Activated B cell treated with CpG ODN at 0.5 μM for 24 hours (primary cell): ENCODE measurements around the gene THEM4. TPM values are rescaled to one million over a fixed set of nuclear protein-coding genes. Genes with fewer than 3 reads are reported as not detected.

Source experiments
- ATAC-seq: fragments of 200-7000 bp; cut with Tn5 transposase; one replicate; pipeline ENCODE4 v1.10.0; 2021; ENCODE audit warnings: low read depth, mild to moderate bottlenecking, moderate library complexity
- CTCF ChIA-PET: fragments of 350-600 bp; sonication (Branson Sonifier 250); formaldehyde crosslinking; loops from one replicate; lab custom pipeline; 2021; ENCODE audit warnings: antibody characterized with exemption; lab: Charles Lee
- POLR2A ChIA-PET: fragments of 350-600 bp; sonication (Branson Sonifier 250); formaldehyde crosslinking; loops from one replicate; lab custom pipeline; 2021; ENCODE audit warnings: antibody characterized with exemption; lab: Charles Lee
- DNase-seq: peaks from one replicate; pipeline ENCODE4 v3.0.0; 2022
- H3K27ac Mint-ChIP-seq: one replicate; pipeline ENCODE4 v1.8.0; 2020; ENCODE audit warnings: mixed read lengths
- H3K27me3 Mint-ChIP-seq: one replicate; pipeline ENCODE4 v1.8.0; 2021; ENCODE audit warnings: mixed read lengths
- H3K36me3 Mint-ChIP-seq: one replicate; pipeline ENCODE4 v1.8.0; 2021; ENCODE audit warnings: low read depth, mixed read lengths
- H3K4me1 Mint-ChIP-seq: one replicate; pipeline ENCODE4 v1.8.0; 2021; ENCODE audit warnings: mixed read lengths
- H3K4me3 Mint-ChIP-seq: one replicate; pipeline ENCODE4 v1.8.0; 2020; ENCODE audit warnings: mild to moderate bottlenecking, mixed read lengths
- H3K9me3 Mint-ChIP-seq: one replicate; pipeline ENCODE4 v1.8.0; 2020; ENCODE audit warnings: mixed read lengths
- intact Hi-C: fragments of 100-400 bp; cut with micrococcal nuclease; formaldehyde crosslinking; loops from one replicate; pipeline ENCODE4 v1.15.1; 2024
- total RNA-seq: library from RNA; stranded (reverse); gene quantifications from 2 replicates; pipeline ENCODE4 v1.2.3, GENCODE V29; 2022
- TF ChIP-seq, protein P1 (sequence below): fragments of 200-600 bp; IDR thresholded peaks from one replicate; pipeline ENCODE4 v1.8.0; 2022; ENCODE audit warnings: antibody characterized with exemption, mild to moderate bottlenecking

THEM4 gene
- total RNA-seq = 20.4 and 22.8 TPM in 2 replicates

DNA sequence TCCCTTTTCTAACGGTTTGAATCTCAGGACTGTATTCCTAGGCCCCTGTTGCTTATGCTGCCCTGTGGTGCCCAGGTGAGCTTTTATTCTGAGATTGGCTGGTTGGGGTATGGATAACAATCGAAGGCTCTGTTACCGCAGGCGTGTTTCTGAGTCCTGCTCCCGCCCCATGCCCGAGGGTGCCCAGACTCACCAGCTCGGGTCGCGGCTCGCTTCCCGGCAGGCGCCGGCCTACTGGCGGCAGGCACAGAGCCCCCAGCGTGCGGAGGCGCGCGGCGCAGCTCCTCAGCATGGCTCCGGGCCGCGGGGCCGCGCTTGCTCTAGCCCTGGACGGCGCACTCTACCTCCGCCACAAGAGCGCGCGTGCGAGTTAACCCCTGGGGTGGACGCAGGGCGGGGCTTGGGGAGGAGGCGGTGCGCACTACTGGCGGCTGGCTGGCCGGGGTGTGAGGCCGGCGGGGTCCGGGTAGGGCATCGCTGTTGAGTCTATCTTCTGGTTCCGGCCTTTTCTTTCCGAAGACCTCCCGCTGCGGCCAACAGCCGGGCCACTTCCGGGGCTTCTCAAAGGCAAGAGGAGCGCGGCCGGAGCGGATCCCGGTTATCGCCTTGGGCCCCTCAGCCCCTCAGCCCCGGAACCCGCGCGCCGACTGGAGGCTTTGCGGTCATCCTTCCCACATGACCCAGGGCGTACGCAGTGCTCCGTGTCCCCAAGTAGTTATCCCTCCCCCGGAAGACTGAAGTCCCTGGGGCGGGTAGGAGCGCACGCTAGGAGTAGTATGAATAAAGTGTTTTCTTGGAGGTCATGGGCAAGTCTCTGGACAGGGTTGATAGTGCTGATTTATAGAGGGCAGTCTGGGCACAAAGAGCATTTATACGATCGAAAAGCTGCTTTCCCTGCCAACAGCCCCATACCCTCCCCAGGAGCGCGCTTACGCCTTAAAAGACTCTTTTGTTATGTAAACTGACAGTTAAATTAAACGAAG lies at the start of gene THEM4:
Gene THEM4 (minus strand): TSS at position 345 of the 983 bp plus-strand sequence. CDS start 53 bp downstream, at position 292.
- Mint-ChIP-seq H3K9me3 (peaks cover 3% of the 10 kb centered on the region), H3K4me1 (peaks cover 16% of the 10 kb centered on the region), H3K4me3 (peak within 1 kb of the TSS; percentile 90), H3K27me3 (no peaks in the 10 kb centered on the region), H3K36me3 (peaks cover 26% of the 10 kb centered on the region), H3K27ac (peak within 1 kb of the TSS; percentile 92)
- ATAC-seq (peak; percentile 99), DNase-seq (peak; percentile 93)
- intact Hi-C loops = loop anchor here (1.0 to 5.0 kb wide), 4 partner anchors 12 to 297 kb away; partner anchors contain the start of genes S100A10 and SNX27
- POLR2A ChIA-PET = interaction anchor here (0.5 to 4.1 kb wide), 26 partner anchors 8 to 628 kb away, joined by 3 to 109 read pairs (median 4); partner anchors contain the start of genes MRPL9, S100A10, S100A11 and TUFT1
- CTCF ChIA-PET = interaction anchor here (0.8 to 3.2 kb wide), 9 partner anchors 12 to 92 kb away, joined by 3 to 26 read pairs (median 5); no protein-coding TSS in a partner anchor
- TF ChIP-seq, protein P1, sequence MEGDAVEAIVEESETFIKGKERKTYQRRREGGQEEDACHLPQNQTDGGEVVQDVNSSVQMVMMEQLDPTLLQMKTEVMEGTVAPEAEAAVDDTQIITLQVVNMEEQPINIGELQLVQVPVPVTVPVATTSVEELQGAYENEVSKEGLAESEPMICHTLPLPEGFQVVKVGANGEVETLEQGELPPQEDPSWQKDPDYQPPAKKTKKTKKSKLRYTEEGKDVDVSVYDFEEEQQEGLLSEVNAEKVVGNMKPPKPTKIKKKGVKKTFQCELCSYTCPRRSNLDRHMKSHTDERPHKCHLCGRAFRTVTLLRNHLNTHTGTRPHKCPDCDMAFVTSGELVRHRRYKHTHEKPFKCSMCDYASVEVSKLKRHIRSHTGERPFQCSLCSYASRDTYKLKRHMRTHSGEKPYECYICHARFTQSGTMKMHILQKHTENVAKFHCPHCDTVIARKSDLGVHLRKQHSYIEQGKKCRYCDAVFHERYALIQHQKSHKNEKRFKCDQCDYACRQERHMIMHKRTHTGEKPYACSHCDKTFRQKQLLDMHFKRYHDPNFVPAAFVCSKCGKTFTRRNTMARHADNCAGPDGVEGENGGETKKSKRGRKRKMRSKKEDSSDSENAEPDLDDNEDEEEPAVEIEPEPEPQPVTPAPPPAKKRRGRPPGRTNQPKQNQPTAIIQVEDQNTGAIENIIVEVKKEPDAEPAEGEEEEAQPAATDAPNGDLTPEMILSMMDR = no peak

DNA sequence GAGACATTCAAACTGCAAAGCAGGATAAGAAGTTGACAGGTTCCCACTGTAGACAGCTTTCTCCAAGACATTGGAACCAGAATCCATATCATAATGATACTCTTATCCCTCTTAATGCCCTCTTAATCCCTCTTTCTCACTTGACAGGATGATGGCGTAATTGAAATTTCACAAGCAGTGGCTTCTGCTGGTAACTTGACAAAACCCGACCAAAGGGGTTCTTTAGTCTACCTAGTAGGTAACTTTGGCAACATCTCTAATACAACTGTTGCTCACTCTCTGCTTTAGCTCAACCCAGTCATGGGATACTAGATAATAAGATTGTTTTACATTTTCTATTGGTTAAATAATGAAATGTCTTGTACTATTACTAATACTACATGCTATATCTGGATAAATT lies 49.6 kb upstream of the THEM4 start:
- TF ChIP-seq, protein P1 = no peak
- intact Hi-C loops = no loop called here
- no peak overlapping the region for H3K27ac Mint-ChIP-seq
- H3K9me3 Mint-ChIP-seq = no peaks in the 10 kb centered on the region
- POLR2A ChIA-PET = no interaction called here
- H3K36me3 Mint-ChIP-seq = no peaks in the 10 kb centered on the region
- H3K4me1 Mint-ChIP-seq = no peaks in the 10 kb centered on the region
- CTCF ChIA-PET = no interaction called here
- no peak for ATAC-seq
- no peaks in the 10 kb centered on the region for H3K27me3 Mint-ChIP-seq
- no peak overlapping the region for H3K4me3 Mint-ChIP-seq
- DNase-seq = no peak

DNA sequence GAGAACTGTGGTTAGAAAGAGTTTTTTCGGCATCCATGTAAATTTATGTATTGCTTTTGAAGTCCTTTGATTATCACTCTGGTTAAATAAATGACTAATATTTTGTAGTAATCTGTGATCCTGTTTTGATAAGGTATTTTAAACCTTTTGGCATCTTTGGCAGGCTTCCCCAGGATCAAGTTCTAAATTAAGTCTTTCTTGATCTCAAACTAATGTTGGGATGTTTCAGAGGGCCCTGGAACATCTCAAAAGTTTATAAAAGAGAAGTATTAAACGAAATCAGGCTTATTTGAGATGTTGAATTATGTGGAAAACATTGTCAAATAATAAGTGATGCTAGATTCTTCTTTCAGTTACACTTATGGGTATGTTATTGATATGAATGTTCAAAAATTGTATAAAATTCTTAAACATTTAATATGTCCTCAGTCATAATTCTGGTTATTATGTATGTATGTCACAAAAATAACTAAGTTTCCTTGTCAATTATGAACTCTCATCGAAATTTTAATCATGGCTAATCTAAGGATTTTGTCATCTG lies 47.7 kb upstream of the THEM4 start:
- ChIA-PET CTCF (no interaction called here), POLR2A (no interaction called here)
- Mint-ChIP-seq H3K4me3 (no peak overlapping the region), H3K9me3 (no peaks in the 10 kb centered on the region), H3K36me3 (no peaks in the 10 kb centered on the region), H3K27me3 (no peaks in the 10 kb centered on the region), H3K27ac (no peak overlapping the region), H3K4me1 (no peaks in the 10 kb centered on the region)
- TF ChIP-seq, protein P1 = no peak
- intact Hi-C loops = no loop called here
- ATAC-seq (no peak), DNase-seq (no peak)

DNA sequence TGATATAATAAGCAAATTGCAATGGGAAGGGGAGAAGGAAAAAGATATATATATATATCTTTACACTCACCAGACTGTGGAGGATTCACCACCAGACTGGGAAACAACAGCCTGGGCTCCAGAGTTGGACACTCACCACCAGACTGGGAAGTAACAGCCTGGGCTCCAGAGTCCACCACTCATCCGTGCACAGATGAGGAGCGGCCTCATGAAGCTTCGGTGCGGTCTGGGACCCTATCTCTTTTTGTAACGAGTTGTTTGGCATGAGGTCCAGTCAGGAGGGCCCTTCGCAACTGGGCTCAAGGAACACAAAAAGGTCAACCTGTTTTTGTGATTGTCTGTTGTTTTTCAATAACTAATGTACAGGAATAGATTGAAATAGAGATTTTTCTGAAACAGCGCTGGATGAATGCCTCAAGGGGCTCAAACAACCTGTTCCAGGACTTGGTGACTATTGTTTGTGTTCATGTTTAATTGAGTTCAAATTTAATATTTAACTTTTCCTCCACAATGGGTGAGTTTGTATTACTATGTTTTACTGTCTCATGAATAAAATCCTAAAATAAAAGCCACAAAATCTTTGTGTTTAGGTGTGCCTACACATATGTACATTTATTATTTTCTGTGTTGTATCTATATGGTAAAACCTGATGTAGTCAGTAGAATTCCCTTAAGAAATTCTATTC lies 44.2 kb upstream of the THEM4 start:
- no peak for ATAC-seq
- intact Hi-C loops = no loop called here
- Mint-ChIP-seq H3K9me3 (no peaks in the 10 kb centered on the region), H3K4me3 (no peak overlapping the region), H3K27ac (no peak overlapping the region), H3K36me3 (no peaks in the 10 kb centered on the region), H3K4me1 (no peaks in the 10 kb centered on the region), H3K27me3 (no peaks in the 10 kb centered on the region)
- TF ChIP-seq, protein P1 = no peak
- ChIA-PET CTCF (interaction anchor here (0.9 to 1.5 kb wide), 4 partner anchors 12 to 48 kb away, joined by 3 to 7 read pairs (median 4); no protein-coding TSS in a partner anchor), POLR2A (no interaction called here)
- no peak for DNase-seq
